PC-9 (cell line): ENCODE data around the gene EXOC4.

Source experiments
- CTCF ChIP-seq: fragments of 200-600 bp; sonication (generic); conservative IDR thresholded peaks from 2 replicates; pipeline ENCODE4 v1.6.1; 2017; ENCODE audit warnings: mixed run types, antibody characterized with exemption, mild to moderate bottlenecking, moderate library complexity
- EZH2 ChIP-seq: fragments of 200-600 bp; sonication (generic); IDR thresholded peaks from 2 replicates; pipeline ENCODE4 v1.8.0; 2017; ENCODE audit warnings: antibody characterized with exemption, low read depth

- no peak for TF ChIP-seq CTCF
- no peak for TF ChIP-seq EZH2
These were observed 584.3 kb downstream of the EXOC4 start for GRCh38 chr7:133837224-133837623.
